CD4-positive, alpha-beta T cell treated with Interleukin-1 beta for 1 hour (primary cell): Measurements from ENCODE around the gene WSCD2.

Experiments used
- DNase-seq, 2 donors: peaks; one replicate each; pipeline ENCODE4 v3.0.0-alpha.2; 2020 to 2022

WSCD2 gene

DNA sequence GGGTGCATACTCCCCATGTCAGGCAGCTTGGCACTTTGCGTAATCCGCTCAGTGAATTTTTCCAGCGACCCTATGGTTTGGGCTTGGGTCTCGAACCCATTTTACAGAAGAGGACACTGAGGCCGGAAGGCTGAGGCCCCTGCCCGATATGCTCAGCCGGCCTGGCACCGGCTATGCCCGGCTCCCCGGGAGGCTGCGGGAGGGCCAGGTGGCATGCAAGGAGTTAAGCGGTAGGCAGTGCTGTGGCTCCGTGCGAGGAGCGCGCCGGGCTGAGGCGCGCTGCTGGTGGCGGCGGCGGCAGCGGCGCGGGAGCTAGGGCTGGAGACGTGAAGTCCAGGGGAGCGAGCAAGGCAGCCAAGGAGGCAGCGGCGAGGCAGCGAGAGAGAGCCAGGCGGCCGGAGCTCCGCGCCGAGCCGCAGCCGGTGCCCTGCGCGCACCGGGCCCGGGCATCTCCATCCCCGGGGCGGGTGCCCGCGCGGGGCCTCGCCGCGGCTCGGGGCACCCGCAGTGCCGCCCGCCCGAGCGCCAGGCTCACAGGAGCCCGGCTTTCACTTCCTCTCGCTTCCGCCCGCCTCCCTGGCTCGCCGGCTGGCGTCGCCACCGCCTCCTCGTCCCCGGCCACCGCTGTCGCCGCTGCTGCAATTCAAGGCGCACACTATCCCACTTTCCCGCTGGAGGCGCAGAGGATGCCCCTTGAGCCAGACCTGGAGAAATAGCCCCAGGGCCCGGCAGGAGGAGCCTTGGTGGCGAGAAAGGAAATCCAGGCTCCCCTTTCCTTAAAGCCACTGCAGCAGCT, at the start of gene WSCD2:
Gene WSCD2, plus strand, starts transcription at position 272 of the 796 bp plus-strand sequence. CDS start 66,545 bp downstream, outside the sequence.
- no peak for DNase-seq

- DNase-seq: no peak
Observed at GRCh38 chr12:108079721-108080120, 49.4 kb upstream of the WSCD2 start.

DNA sequence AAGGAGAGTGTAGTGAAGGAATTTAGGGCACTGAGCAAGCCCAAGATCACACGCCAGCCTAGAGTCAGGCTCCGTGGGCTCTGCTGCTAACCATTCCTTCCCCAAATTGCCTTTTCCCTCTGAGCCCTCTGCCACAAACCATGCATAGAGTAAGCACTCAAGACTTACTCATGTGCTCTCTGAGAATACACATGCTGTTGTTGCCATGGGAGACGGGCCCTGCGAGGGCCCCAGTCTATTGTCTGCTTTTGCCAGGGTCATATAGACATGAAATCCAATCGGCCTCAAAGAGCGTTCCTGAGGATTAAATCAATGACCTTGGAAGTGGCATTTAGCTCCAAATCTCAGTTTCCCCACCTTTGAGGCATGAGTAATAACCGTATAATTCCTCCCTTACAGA, 48.7 kb upstream of the WSCD2 start:
- DNase-seq: no peak

DNA sequence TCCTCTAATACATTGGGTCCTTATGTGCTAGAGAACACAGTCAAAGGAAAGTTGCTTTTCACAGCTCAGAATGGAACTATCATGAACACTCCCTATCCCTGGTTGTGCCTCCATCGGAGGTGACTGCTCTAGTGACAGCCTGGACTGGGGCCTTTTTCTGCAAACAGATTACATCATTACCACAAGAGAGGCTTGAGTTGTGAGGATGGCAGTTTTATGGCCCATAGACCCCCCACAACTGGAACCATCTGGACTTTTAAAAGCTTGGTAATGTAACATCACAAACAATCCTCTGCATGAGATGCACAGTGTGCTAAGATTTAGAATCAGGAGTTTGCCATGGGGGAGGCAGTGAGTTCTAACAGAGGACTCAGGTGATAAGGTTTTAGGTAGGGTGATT, 46.6 kb upstream of the WSCD2 start:
- no peak for DNase-seq

DNA sequence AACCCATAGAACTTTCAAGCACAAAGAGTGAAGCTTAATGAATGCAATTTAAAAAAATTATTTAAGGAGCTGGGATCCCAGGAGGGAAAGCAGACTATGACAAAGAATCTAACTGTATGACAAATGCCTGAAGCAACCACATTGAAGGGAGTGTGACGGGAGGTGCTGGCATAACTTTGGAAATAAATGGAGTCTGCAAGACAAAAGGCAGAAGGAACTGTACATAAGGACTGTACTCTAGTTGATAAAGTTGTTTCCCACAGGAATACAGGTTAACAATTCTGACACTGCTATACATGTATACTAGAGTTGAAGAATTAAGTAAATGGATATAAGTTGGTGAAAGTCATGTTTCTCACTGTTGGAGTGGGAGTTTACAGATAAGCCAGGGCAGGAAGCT, 41.2 kb upstream of the WSCD2 start:
- DNase-seq: no peak

GRCh38 chr12:108090107-108090899, 38.8 kb upstream of the WSCD2 start:
- DNase-seq: no peak

GRCh38 chr12:108090932-108091678, 38.0 kb upstream of the WSCD2 start:
- no peak for DNase-seq

GRCh38 chr12:108091679-108092051, 37.4 kb upstream of the WSCD2 start:
- DNase-seq: no peak

- no peak for DNase-seq
Observed at GRCh38 chr12:108093209-108093608, 35.9 kb upstream of the WSCD2 start.

DNA sequence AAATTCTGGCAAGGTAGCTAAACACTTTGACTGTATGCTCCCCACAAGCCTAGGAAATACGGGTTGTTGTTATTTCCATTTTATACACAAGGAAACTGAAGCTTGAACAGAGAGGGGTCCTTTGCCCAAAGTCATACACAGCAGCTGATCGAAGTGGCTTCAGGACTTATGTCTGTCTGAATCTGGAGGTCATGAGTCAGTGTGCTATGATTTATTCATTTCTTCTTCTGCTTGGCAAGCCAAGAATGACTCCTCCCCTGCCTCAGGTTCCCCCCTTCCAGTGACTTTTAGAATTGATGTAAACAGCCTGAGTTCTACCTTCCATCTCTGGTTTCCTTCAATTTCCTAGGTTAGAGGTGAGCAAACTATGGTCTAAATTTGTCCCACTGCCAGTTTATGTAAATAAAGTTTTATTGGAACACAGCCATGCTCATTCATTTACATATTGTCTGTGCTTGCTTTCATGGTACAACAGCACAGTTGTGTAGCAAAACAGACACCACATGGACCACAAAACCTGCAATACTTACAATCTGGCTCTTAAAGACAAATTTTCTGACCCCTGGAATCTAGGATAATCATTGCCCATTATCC, 34.9 kb upstream of the WSCD2 start:
- no peak for DNase-seq

GRCh38 chr12:108097160-108097911, 31.8 kb upstream of the WSCD2 start:
- no peak for DNase-seq

GRCh38 chr12:108098374-108098773, 30.7 kb upstream of the WSCD2 start:
- no peak for DNase-seq

DNA sequence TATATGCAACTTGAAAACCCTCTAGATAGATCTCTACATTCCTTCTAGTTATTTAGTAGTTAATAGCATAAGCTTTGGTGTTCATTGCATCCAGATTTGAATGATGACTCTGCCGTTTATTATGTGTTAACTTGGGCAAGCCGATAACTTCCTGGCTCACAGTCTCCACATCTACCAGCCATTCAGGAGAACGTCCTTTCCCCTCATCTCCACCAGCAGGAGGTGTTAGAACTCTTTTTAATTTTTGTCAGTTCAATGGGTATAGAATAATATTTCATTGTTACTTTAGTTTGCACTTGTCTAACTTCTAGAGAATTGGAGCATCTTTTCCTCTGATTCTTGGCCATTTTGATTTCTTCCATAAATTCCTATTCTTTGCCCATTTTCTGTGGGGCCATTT, 30.0 kb upstream of the WSCD2 start:
- DNase-seq: peak in 1 of 2 donors; percentile 30

- no peak for DNase-seq
Observed at GRCh38 chr12:108099778-108100489, 29.2 kb upstream of the WSCD2 start.

GRCh38 chr12:108101605-108102175, 27.4 kb upstream of the WSCD2 start:
- DNase-seq: no peak

GRCh38 chr12:108102363-108102762, 26.7 kb upstream of the WSCD2 start:
- no peak for DNase-seq

- no peak for DNase-seq
Observed at GRCh38 chr12:108103087-108103486, 26.0 kb upstream of the WSCD2 start.

DNA sequence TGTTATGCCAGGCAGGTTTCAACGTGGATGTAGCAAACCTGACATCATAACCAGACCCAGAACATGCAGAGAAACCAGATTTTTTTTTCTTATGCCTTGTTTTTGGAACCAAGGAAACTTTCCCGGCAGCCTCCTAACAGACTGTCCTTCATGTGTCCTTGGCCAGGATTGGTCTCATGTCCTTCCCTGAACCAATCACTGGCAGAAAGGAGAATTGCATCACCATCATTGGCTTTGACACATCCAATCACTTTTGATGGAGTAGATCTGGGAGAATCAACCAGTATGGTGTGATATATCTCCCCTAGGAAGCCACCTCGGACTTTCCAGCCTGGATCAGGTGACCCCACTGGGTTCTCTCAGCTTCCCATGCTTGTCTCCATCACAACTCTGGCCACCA, 25.6 kb upstream of the WSCD2 start:
- no peak for DNase-seq

GRCh38 chr12:108104657-108105056, 24.4 kb upstream of the WSCD2 start:
- no peak for DNase-seq

- DNase-seq: no peak
Observed at GRCh38 chr12:108106599-108106998, 22.5 kb upstream of the WSCD2 start.

DNA sequence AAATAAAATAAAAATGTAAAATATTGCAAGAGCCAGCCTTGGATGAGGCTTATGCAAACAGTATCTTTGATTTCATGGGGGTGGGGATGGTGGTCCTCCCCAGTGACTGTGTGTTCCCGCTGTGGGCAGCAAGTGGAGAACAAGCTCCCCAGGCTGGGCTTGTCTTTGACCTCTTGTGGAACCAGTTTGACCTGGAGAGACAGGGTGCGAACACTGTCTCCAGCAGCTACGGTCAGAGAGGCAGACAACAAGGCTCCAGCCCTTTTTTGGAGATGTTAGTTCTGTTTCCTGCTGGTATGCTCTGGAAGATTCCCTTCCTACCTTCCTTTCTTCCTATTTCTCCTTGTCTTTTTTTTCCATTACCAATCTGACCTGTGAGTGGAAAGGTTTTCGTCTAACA, 21.8 kb upstream of the WSCD2 start:
- DNase-seq: no peak
